Measurements from ENCODE around the gene FAM163B. TPM values are rescaled to one million over a fixed set of nuclear protein-coding genes. Genes with fewer than 3 reads are reported as not detected.

The FAM163B gene
- total RNA-seq, 4 donors from 2014 or later, result 0.64 TPM; not detected in 3

DNA sequence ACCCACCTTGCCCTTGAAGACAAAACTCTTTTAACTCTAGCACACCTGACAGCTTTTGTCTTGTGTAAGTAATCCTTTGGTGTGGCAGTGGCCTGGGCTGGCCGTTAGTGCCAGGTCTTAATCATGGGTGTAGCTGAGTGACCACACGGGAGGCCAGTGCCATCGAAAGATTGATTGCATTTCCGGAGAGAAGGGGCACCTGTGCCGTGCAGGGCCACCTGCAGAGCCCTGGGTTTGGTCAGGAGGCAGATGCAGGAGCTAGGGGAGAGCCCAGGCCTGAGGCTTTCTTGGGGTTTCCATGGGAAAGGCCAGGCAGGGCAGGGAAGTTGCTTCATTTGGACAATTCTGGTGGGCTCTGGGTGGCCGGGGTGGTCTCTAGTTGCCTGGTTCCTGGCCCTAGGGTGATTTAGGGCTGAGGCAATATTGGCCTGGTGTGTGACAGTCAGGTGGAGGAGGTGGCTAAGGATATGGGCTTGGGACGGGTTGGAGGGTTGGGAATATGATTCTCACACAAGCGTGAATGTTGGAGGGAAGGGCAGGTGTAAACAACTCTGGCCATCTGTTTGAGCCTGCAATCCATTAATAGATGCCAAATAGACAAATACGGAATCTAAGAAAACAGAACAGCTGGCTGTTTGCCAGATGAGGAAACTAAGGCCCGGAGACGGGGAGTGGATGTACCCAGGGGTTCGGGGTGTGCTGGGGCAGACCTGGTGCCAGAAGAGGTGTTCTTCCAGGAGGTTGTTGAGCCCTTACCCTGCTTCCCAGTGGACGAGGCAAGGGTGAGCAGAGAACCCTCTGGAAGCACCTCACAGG, 31.6 kb upstream of the FAM163B start:
- Histone ChIP-seq H3K4me3 (no peak overlapping the region), H3K36me3 (no peaks in the 10 kb centered on the region), H3K27me3 (no peaks in the 10 kb centered on the region), H3K4me1 (no peaks in the 10 kb centered on the region), H3K9me3 (no peaks in the 10 kb centered on the region), H3K27ac (no peak overlapping the region)
- TF ChIP-seq CTCF (IDR thresholded peaks at IDR 0.05), result no peak
- TF ChIP-seq POLR2AphosphoS5 (IDR thresholded peaks at IDR 0.05), result no peak
- TF ChIP-seq EP300 (IDR thresholded peaks at IDR 0.05; ENCODE audit: low read depth), result no peak
- DNase-seq, result no peak
- in situ Hi-C loops (cut with MboI; ENCODE audit: low pct_ligation_motif_present in 1 of 4, low pct_unique_long_range_greater_than_20kb in 1 of 4, low sequenced_read_pairs in 3 of 4) (no loop called here), intact Hi-C loops (cut with DNase I; ENCODE audit: low total_unique reads) (no loop called here)
- 59 to 68% methylated on average over 3 to 13 of the region's 13 CpGs for WGBS, 2 donors (ENCODE audit: low coverage in 1 of 2)

DNA sequence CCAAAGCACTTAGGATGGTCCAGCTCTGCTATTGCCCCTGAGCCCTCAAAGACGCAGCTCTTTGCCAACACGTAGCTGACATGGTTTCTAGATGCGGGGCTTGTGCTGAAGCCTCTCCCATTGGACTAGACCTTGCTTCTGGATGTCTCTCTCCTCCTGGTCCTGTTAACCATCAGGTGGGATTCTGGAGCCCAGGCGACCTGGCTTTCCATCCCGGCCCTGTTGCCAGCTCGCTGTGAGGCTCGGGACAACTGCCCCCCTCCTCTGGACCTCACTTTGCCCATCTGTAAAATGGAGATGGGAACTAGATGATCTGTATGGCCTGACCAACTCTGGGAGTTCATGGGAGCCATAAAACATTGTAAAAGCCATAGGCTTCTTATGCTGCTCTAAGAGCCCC, 31.0 kb upstream of the FAM163B start:
- in situ Hi-C loops (cut with MboI; ENCODE audit: low pct_ligation_motif_present in 1 of 4, low pct_unique_long_range_greater_than_20kb in 1 of 4, low sequenced_read_pairs in 3 of 4), result no loop called here
- no peak overlapping the region for H3K27ac ChIP-seq
- no peak overlapping the region for H3K4me3 ChIP-seq
- no peaks in the 10 kb centered on the region for H3K9me3 ChIP-seq
- TF ChIP-seq EP300 (IDR thresholded peaks at IDR 0.05; ENCODE audit: low read depth), result no peak
- no peak for TF ChIP-seq CTCF (IDR thresholded peaks at IDR 0.05)
- TF ChIP-seq POLR2A (IDR thresholded peaks at IDR 0.05), result no peak
- no peak for TF ChIP-seq POLR2AphosphoS5 (IDR thresholded peaks at IDR 0.05)
- H3K27me3 ChIP-seq, result no peaks in the 10 kb centered on the region
- 70 to 79% methylated on average over 2 to 7 of the region's 7 CpGs for WGBS, 2 donors (ENCODE audit: low coverage in 1 of 2)
- DNase-seq, result no peak
- H3K4me1 ChIP-seq, result no peaks in the 10 kb centered on the region
- intact Hi-C loops (cut with DNase I; ENCODE audit: low total_unique reads), result no loop called here
- no peaks in the 10 kb centered on the region for H3K36me3 ChIP-seq

GRCh38 chr9:133639613-133640012, 30.4 kb upstream of the FAM163B start:
- in situ Hi-C loops (cut with MboI; ENCODE audit: low pct_ligation_motif_present in 1 of 4, low pct_unique_long_range_greater_than_20kb in 1 of 4, low sequenced_read_pairs in 3 of 4) (no loop called here), intact Hi-C loops (cut with DNase I; ENCODE audit: low total_unique reads) (no loop called here)
- Histone ChIP-seq H3K27ac (no peak overlapping the region), H3K9me3 (no peaks in the 10 kb centered on the region), H3K4me1 (no peaks in the 10 kb centered on the region), H3K27me3 (no peaks in the 10 kb centered on the region), H3K36me3 (no peaks in the 10 kb centered on the region), H3K4me3 (no peak overlapping the region)
- TF ChIP-seq EP300 (IDR thresholded peaks at IDR 0.05; ENCODE audit: low read depth) (no peak), CTCF (IDR thresholded peaks at IDR 0.05) (no peak), POLR2AphosphoS5 (IDR thresholded peaks at IDR 0.05) (no peak), POLR2A (IDR thresholded peaks at IDR 0.05) (no peak)
- WGBS, 2 donors (ENCODE audit: low coverage in 1 of 2), result 83% methylated on average over 8 of the region's 8 CpGs; no CpG with 5 or more reads in 1 of the 2 donors
- DNase-seq, result no peak

- Histone ChIP-seq H3K27me3 (peaks cover 7% of the 10 kb centered on the region), H3K4me3 (no peak overlapping the region), H3K36me3 (no peaks in the 10 kb centered on the region), H3K4me1 (no peaks in the 10 kb centered on the region), H3K27ac (no peak overlapping the region), H3K9me3 (no peaks in the 10 kb centered on the region)
- DNase-seq, result no peak
- intact Hi-C loops (cut with DNase I; ENCODE audit: low total_unique reads), result no loop called here
- in situ Hi-C loops (cut with MboI; ENCODE audit: low pct_ligation_motif_present in 1 of 4, low pct_unique_long_range_greater_than_20kb in 1 of 4, low sequenced_read_pairs in 3 of 4), result no loop called here
- TF ChIP-seq POLR2AphosphoS5 (IDR thresholded peaks at IDR 0.05) (no peak), CTCF (IDR thresholded peaks at IDR 0.05) (no peak), POLR2A (IDR thresholded peaks at IDR 0.05) (no peak), EP300 (IDR thresholded peaks at IDR 0.05; ENCODE audit: low read depth) (no peak)
- 75% methylated on average over 8 of the region's 8 CpGs; no CpG with 5 or more reads in 1 of the 2 donors for WGBS, 2 donors (ENCODE audit: low coverage in 1 of 2)
Measured at GRCh38 chr9:133638711-133639110, 29.5 kb upstream of the FAM163B start.

Data from transverse colon (tissue), 4 donors.